ENCODE results near the gene RPL35A. TPM values are rescaled to one million over a fixed set of nuclear protein-coding genes. Genes with fewer than 3 reads are reported as not detected.

Gene RPL35A
- total RNA-seq, 1 experiment from 2014 or later = 1,068 TPM

Other genes with a start within 250 kb of the RPL35A start
- gene RUBCN, start 213.3 kb upstream of the RPL35A start, total RNA-seq (2014; rRNA removed; shearing (Covaris generic)) = 17.4 and 22.6 TPM in 2 replicates
- gene FYTTD1, start 200.3 kb upstream of the RPL35A start, total RNA-seq (2014; rRNA removed; shearing (Covaris generic)) = 55.8 and 63.3 TPM in 2 replicates
- gene LRCH3, start 158.9 kb upstream of the RPL35A start, total RNA-seq (2014; rRNA removed; shearing (Covaris generic)) = 17.1 and 23.5 TPM in 2 replicates
- 4.4 and 7.7 TPM in 2 replicates for gene LMLN, start 10.0 kb downstream of the RPL35A start, total RNA-seq (2014; rRNA removed; shearing (Covaris generic))